Uterus (tissue), 4 donors: ENCODE results near the gene PDHA1. TPM values are rescaled to one million over a fixed set of nuclear protein-coding genes. Genes with fewer than 3 reads are reported as not detected.

Experiments used
- DNase-seq, 2 donors: peaks; one replicate each; pipeline ENCODE4 v3.0.0-alpha.2; 2019 to 2020
- H3K27ac ChIP-seq, 2 donors: fragments of 200-600 bp; sonication (generic); 1 replicate in 1 of 2; 2 replicates in 1 of 2; pipeline ENCODE4 v1.5.1; 2016 to 2018
- H3K27me3 ChIP-seq, 2 donors: fragments of 200-600 bp; sonication (generic); one replicate each; pipeline ENCODE4 v1.5.1; 2018 to 2019; ENCODE audit warnings: control low read depth in 1 of 2
- H3K36me3 ChIP-seq, 2 donors: fragments of 200-600 bp; sonication (generic); one replicate each; pipeline ENCODE4 v1.5.1; 2019; ENCODE audit warnings: control low read depth in 1 of 2
- H3K4me1 ChIP-seq, 2 donors: fragments of 200-600 bp; sonication (generic); one replicate each; pipeline ENCODE4 v1.5.1; 2018 to 2019; ENCODE audit warnings: control low read depth in 1 of 2
- H3K4me3 ChIP-seq, 2 donors: fragments of 200-600 bp; sonication (generic); 1 replicate in 1 of 2; 2 replicates in 1 of 2; pipeline ENCODE4 v1.5.1; 2018 to 2019; ENCODE audit warnings: mild to moderate bottlenecking in 1 of 2
- H3K9me3 ChIP-seq, 2 donors: fragments of 200-600 bp; sonication (generic); one replicate each; pipeline ENCODE4 v1.5.1; 2019; ENCODE audit warnings: control low read depth in 1 of 2
- POLR2A ChIP-seq, 2 donors: fragments of 450-650 bp; IDR thresholded peaks; one replicate each; pipeline ENCODE4 v1.6.1; 2016; ENCODE audit warnings: antibody characterized with exemption in 2 of 2, mild to moderate bottlenecking in 1 of 2, moderate library complexity in 1 of 2
- intact Hi-C: fragments of 100-400 bp; cut with DNase I; formaldehyde crosslinking; loops from one replicate; pipeline ENCODE4 v1.15.1; 2023; ENCODE audit warnings: low total_unique reads
- total RNA-seq, 4 donors: library from RNA; depleted of rRNA in 3 of 4; stranded (reverse); fragments of >200 nt in 3 of 4; gene quantifications; one replicate each; pipeline versions ENCODE4 v1.1.0 to v1.2.4, GENCODE V29; 2014 to 2023
- TF ChIP-seq, protein P1 (sequence below), 4 experiments: fragments of 200-600 bp in 2 of 4; fragments of 450-650 bp in 2 of 4; sonication (generic) in 2 of 4; IDR thresholded peaks; one replicate each; pipeline ENCODE4 v1.5.1; 2016 to 2019; ENCODE audit warnings: antibody characterized with exemption in 4 of 4, mild to moderate bottlenecking in 2 of 4, moderate library complexity in 1 of 4
- donor health status: DM: yes; HTN: yes; CAD: no.

The PDHA1 gene
- total RNA-seq, 4 donors from 2014 or later = 15.0 to 100 (median 62.9) TPM

GRCh38 chrX:19373351-19373891 is 29.7 kb downstream of the PDHA1 start:
- no peaks in the 10 kb centered on the region for H3K4me1 ChIP-seq
- H3K27ac ChIP-seq = no peak overlapping the region
- no peaks in the 10 kb centered on the region for H3K36me3 ChIP-seq
- no peak for DNase-seq
- intact Hi-C loops = no loop called here
- no peak for TF ChIP-seq POLR2A (IDR thresholded peaks at IDR 0.05)
- TF ChIP-seq, protein P1, sequence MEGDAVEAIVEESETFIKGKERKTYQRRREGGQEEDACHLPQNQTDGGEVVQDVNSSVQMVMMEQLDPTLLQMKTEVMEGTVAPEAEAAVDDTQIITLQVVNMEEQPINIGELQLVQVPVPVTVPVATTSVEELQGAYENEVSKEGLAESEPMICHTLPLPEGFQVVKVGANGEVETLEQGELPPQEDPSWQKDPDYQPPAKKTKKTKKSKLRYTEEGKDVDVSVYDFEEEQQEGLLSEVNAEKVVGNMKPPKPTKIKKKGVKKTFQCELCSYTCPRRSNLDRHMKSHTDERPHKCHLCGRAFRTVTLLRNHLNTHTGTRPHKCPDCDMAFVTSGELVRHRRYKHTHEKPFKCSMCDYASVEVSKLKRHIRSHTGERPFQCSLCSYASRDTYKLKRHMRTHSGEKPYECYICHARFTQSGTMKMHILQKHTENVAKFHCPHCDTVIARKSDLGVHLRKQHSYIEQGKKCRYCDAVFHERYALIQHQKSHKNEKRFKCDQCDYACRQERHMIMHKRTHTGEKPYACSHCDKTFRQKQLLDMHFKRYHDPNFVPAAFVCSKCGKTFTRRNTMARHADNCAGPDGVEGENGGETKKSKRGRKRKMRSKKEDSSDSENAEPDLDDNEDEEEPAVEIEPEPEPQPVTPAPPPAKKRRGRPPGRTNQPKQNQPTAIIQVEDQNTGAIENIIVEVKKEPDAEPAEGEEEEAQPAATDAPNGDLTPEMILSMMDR (IDR thresholded peaks at IDR 0.05) = no peak
- H3K27me3 ChIP-seq = no peaks in the 10 kb centered on the region
- H3K4me3 ChIP-seq = no peak overlapping the region
- H3K9me3 ChIP-seq = no peaks in the 10 kb centered on the region

- Histone ChIP-seq H3K27ac (no peak overlapping the region), H3K27me3 (no peaks in the 10 kb centered on the region), H3K4me1 (no peaks in the 10 kb centered on the region), H3K4me3 (no peak overlapping the region), H3K9me3 (no peaks in the 10 kb centered on the region), H3K36me3 (no peaks in the 10 kb centered on the region)
- intact Hi-C loops = no loop called here
- TF ChIP-seq POLR2A (IDR thresholded peaks at IDR 0.05) = no peak
- TF ChIP-seq, protein P1 (IDR thresholded peaks at IDR 0.05) = no peak
- no peak for DNase-seq
Observed at GRCh38 chrX:19375546-19375945, 31.8 kb downstream of the PDHA1 start.

- intact Hi-C loops = no loop called here
- Histone ChIP-seq H3K27ac (no peak overlapping the region), H3K27me3 (peaks cover 0 to 3% of the 10 kb centered on the region in 2 donors), H3K36me3 (no peaks in the 10 kb centered on the region), H3K4me3 (no peak overlapping the region), H3K9me3 (no peaks in the 10 kb centered on the region), H3K4me1 (no peaks in the 10 kb centered on the region)
- no peak for DNase-seq
- no peak for TF ChIP-seq POLR2A (IDR thresholded peaks at IDR 0.05)
- TF ChIP-seq, protein P1 (IDR thresholded peaks at IDR 0.05) = no peak
Observed at GRCh38 chrX:19377799-19378198, 34.1 kb downstream of the PDHA1 start.

DNA sequence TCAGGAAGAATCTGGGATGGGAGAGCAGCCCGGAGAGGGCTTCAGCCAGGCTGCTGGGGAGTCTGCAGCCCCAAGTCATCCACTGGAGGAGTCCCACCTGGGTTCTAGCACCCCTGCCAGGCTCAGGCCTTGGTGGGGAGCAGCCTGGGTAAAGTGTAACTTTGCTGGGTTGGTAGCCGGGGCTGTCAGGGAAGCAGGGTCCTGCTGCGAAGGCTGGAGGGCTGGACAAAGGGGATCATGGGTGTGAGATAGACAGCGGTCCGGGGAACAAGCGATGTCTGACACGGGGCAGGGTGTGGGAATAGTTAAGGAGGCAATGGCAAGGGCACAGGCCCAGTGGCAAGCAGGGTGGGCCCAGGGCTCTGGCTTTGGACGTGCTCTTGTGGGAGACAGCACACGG is 37.6 kb downstream of the PDHA1 start:
- no peak overlapping the region for H3K4me3 ChIP-seq
- no peaks in the 10 kb centered on the region for H3K9me3 ChIP-seq
- no peak overlapping the region for H3K27ac ChIP-seq
- no peaks in the 10 kb centered on the region for H3K36me3 ChIP-seq
- peaks cover 0 to 3% of the 10 kb centered on the region in 2 donors for H3K27me3 ChIP-seq
- no peak for TF ChIP-seq POLR2A (IDR thresholded peaks at IDR 0.05)
- TF ChIP-seq, protein P1 (IDR thresholded peaks at IDR 0.05) = no peak
- H3K4me1 ChIP-seq = no peaks in the 10 kb centered on the region
- intact Hi-C loops = no loop called here
- DNase-seq = no peak

DNA sequence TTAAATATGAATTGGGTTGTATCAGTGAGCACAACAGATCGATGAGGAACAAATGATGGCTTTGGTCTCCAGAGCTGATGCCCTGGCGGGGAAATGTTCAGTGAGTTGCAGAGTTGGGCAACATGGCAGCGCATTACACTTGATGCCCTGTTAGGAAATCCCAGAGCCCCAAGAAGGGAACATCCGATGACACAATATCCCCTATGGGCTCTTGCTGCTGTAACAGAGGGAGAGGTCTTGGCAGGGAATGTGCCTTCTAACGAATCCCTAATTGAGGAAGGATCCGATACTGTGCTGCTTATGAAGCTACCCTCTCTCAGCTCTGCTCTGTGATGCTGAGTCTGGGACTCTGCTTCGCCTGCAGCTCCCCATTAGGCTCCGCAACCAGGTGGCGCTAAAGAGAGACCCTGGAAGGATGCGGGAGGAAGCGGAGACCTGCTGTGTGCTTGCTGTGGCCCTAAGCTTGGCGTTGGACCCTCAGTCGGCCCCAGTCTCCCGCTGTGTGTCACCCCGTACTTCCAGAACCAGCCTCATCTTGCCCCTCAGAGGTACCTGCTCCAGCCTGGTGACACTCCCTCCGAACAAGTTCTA is 38.9 kb downstream of the PDHA1 start:
- H3K27me3 ChIP-seq = peaks cover 0 to 3% of the 10 kb centered on the region in 2 donors
- no peaks in the 10 kb centered on the region for H3K36me3 ChIP-seq
- intact Hi-C loops = no loop called here
- no peaks in the 10 kb centered on the region for H3K4me1 ChIP-seq
- H3K9me3 ChIP-seq = no peaks in the 10 kb centered on the region
- no peak for DNase-seq
- no peak overlapping the region for H3K4me3 ChIP-seq
- no peak overlapping the region for H3K27ac ChIP-seq
- TF ChIP-seq, protein P1 (IDR thresholded peaks at IDR 0.05) = no peak
- no peak for TF ChIP-seq POLR2A (IDR thresholded peaks at IDR 0.05)
